Activated naive CD4-positive, alpha-beta T cell (primary cell): ENCODE measurements around the gene CCDC8.
"Not testable (repeated sequence)": the region's sequence is repeated elsewhere in the genome, so short reads cannot be mapped to it uniquely, and the experiment has no call there.

ENCODE experiments used
- DNase-seq, 4 experiments: peaks; one replicate each; lab custom pipeline; 2025; lab: John Stamatoyannopoulos, UW

Gene CCDC8

GRCh38 chr19:46404753-46405468, 8.5 kb downstream of the CCDC8 start:
- no peak for DNase-seq

- peak in 1 of 4 experiments; percentile 9 for DNase-seq
Observed at GRCh38 chr19:46404055-46404752, 9.2 kb downstream of the CCDC8 start.

GRCh38 chr19:46402725-46403124, 10.6 kb downstream of the CCDC8 start:
- DNase-seq = no peak

GRCh38 chr19:46397801-46398479, 15.4 kb downstream of the CCDC8 start:
- DNase-seq = not testable (repeated sequence)

GRCh38 chr19:46394402-46394797, 19.0 kb downstream of the CCDC8 start:
- DNase-seq = no peak

- DNase-seq = no peak
Observed at GRCh38 chr19:46393456-46394401, 19.6 kb downstream of the CCDC8 start.

GRCh38 chr19:46392837-46393236, 20.5 kb downstream of the CCDC8 start:
- DNase-seq = no peak

- no peak for DNase-seq
Observed at GRCh38 chr19:46392252-46392801, 21.0 kb downstream of the CCDC8 start.

GRCh38 chr19:46391296-46392251, 21.8 kb downstream of the CCDC8 start:
- no peak for DNase-seq

GRCh38 chr19:46390866-46391265, 22.5 kb downstream of the CCDC8 start:
- DNase-seq = no peak

- DNase-seq = no peak
Observed at GRCh38 chr19:46390121-46390858, 23.1 kb downstream of the CCDC8 start.

GRCh38 chr19:46388311-46389095, 24.9 kb downstream of the CCDC8 start:
- no peak for DNase-seq

- DNase-seq = no peak
Observed at GRCh38 chr19:46387713-46388130, 25.6 kb downstream of the CCDC8 start.

- no peak for DNase-seq
Observed at GRCh38 chr19:46386996-46387712, 26.2 kb downstream of the CCDC8 start.

- DNase-seq = no peak
Observed at GRCh38 chr19:46386151-46386550, 27.2 kb downstream of the CCDC8 start.

- DNase-seq = no peak
Observed at GRCh38 chr19:46385636-46386035, 27.7 kb downstream of the CCDC8 start.

GRCh38 chr19:46384396-46384795, 29.0 kb downstream of the CCDC8 start:
- DNase-seq = no peak

GRCh38 chr19:46383846-46384245, 29.5 kb downstream of the CCDC8 start:
- no peak for DNase-seq
